CD14-positive monocyte (primary cell): Measurements from ENCODE around the gene ACTL6B. TPM values are rescaled to one million over a fixed set of nuclear protein-coding genes. Genes with fewer than 3 reads are reported as not detected.

Experiments used
- DNase-seq, 3 donors: peaks; one replicate each; pipeline ENCODE4 v3.0.0-alpha.2; 2011 to 2022
- H2AFZ ChIP-seq: 2 replicates; pipeline ENCODE4 v1.6.0; 2012; ENCODE audit warnings: mild to moderate bottlenecking, low read depth, low read length, inconsistent platforms; ENCODE audit not compliant: insufficient read depth, poor library complexity, severe bottlenecking
- H3K27ac ChIP-seq, 2 donors: 1 replicate in 1 of 2; 2 replicates in 1 of 2; pipeline ENCODE4 v1.5.1; 2012 to 2013; ENCODE audit warnings: low read length in 2 of 2, control low read depth in 1 of 2, inconsistent platforms in 1 of 2, low read depth in 1 of 2, mild to moderate bottlenecking in 1 of 2
- H3K27me3 ChIP-seq, 2 donors: one replicate each; pipeline versions ENCODE4 v1.6.0 to v1.6.1; 2011 to 2013; ENCODE audit warnings: low read length in 2 of 2; ENCODE audit not compliant: control insufficient read depth in 2 of 2, insufficient read depth in 2 of 2
- H3K36me3 ChIP-seq, 2 donors: replicated peaks in 1 of 2; 1 replicate in 1 of 2; 2 replicates in 1 of 2; pipeline versions ENCODE4 v1.5.1 to v1.6.1; 2012 to 2013; ENCODE audit warnings: low read length in 2 of 2, control low read depth in 1 of 2, inconsistent platforms in 1 of 2, mild to moderate bottlenecking in 1 of 2; ENCODE audit not compliant: insufficient read depth in 2 of 2, control insufficient read depth in 1 of 2
- H3K4me1 ChIP-seq, 2 donors: 1 replicate in 1 of 2; 2 replicates in 1 of 2; pipeline versions ENCODE4 v1.5.1 to v1.6.1; 2012 to 2013; ENCODE audit warnings: low read length in 2 of 2, control low read depth in 1 of 2, inconsistent platforms in 1 of 2, mild to moderate bottlenecking in 1 of 2, moderate library complexity in 1 of 2; ENCODE audit not compliant: insufficient read depth in 2 of 2, control insufficient read depth in 1 of 2
- H3K4me2 ChIP-seq: replicated peaks from 2 replicates; pipeline ENCODE3; 2012; ENCODE audit warnings: low read length, moderate library complexity, mild to moderate bottlenecking; ENCODE audit not compliant: poor library complexity, severe bottlenecking; ENCODE audit errors: extremely low read depth
- H3K4me3 ChIP-seq, 3 experiments: fragments of 200-600 bp in 1 of 3; sonication (generic) in 1 of 3; replicated peaks in 1 of 3; 1 replicate in 2 of 3; 2 replicates in 1 of 3; pipeline ENCODE4 v1.5.1; 2011 to 2013; ENCODE audit warnings: low read length in 3 of 3, mild to moderate bottlenecking in 3 of 3, control low read depth in 2 of 3, low read depth in 2 of 3, inconsistent platforms in 1 of 3, moderate library complexity in 1 of 3
- H3K79me2 ChIP-seq: 2 replicates; pipeline ENCODE4 v1.6.0; 2012; ENCODE audit warnings: mild to moderate bottlenecking, control low read depth, inconsistent platforms, low read length, moderate library complexity; ENCODE audit not compliant: insufficient read depth
- H3K9ac ChIP-seq: 2 replicates; pipeline ENCODE4 v1.6.0; 2017; ENCODE audit warnings: low read length, mild to moderate bottlenecking; ENCODE audit not compliant: insufficient read depth, poor library complexity, severe bottlenecking
- H3K9me3 ChIP-seq, 2 donors: replicated peaks in 1 of 2; 1 replicate in 1 of 2; 2 replicates in 1 of 2; pipeline versions ENCODE4 v1.5.1 to v1.6.1; 2012 to 2013; ENCODE audit warnings: low read length in 2 of 2, control low read depth in 1 of 2; ENCODE audit not compliant: control insufficient read depth in 1 of 2, insufficient read depth in 1 of 2
- H4K20me1 ChIP-seq: 2 replicates; pipeline ENCODE4 v1.6.0; 2012; ENCODE audit warnings: mild to moderate bottlenecking, low read length, control low read depth, moderate library complexity; ENCODE audit not compliant: insufficient read depth
- H3K27ac Mint-ChIP-seq, 7 donors: one replicate each; pipeline ENCODE4 v1.8.0; 2020; ENCODE audit warnings: mild to moderate bottlenecking in 7 of 7, mixed read lengths in 7 of 7, moderate library complexity in 6 of 7, inconsistent platforms in 2 of 7
- H3K27me3 Mint-ChIP-seq, 3 donors: one replicate each; pipeline ENCODE4 v1.8.0; 2021 to 2022; ENCODE audit warnings: low read depth in 3 of 3, mild to moderate bottlenecking in 3 of 3, mixed read lengths in 3 of 3, moderate library complexity in 3 of 3, inconsistent platforms in 1 of 3
- H3K36me3 Mint-ChIP-seq, 2 donors: one replicate each; pipeline ENCODE4 v1.8.0; 2020; ENCODE audit warnings: mixed read lengths in 2 of 2, inconsistent platforms in 1 of 2, mild to moderate bottlenecking in 1 of 2
- H3K4me1 Mint-ChIP-seq: one replicate; pipeline ENCODE4 v1.8.0; 2020; ENCODE audit warnings: mild to moderate bottlenecking, mixed read lengths
- H3K4me3 Mint-ChIP-seq, 2 donors: one replicate each; pipeline ENCODE4 v1.8.0; 2020; ENCODE audit warnings: mild to moderate bottlenecking in 2 of 2, mixed read lengths in 2 of 2, moderate library complexity in 1 of 2
- H3K9me3 Mint-ChIP-seq, 7 donors: one replicate each; pipeline ENCODE4 v1.8.0; 2020 to 2022; ENCODE audit warnings: mixed read lengths in 7 of 7, mild to moderate bottlenecking in 6 of 7, moderate library complexity in 6 of 7, inconsistent platforms in 2 of 7
- CTCF ChIP-seq: fragments of 200-600 bp; IDR thresholded peaks from one replicate; pipeline ENCODE4 v1.8.0; 2022; ENCODE audit warnings: antibody characterized with exemption, mild to moderate bottlenecking
- WGBS: methylation state at CpG from one replicate; pipeline ENCODE4 v1.1.5; 2013; ENCODE audit warnings: missing lambda C conversion rate; ENCODE audit not compliant: insufficient coverage; 5-methylcytosine and 5-hydroxymethylcytosine counted together
- intact Hi-C, 2 donors: fragments of 100-400 bp; cut with micrococcal nuclease; formaldehyde crosslinking; loops; one replicate each; pipeline versions ENCODE4 v1.15.0 to v1.15.1; 2023
- polyA plus RNA-seq, 3 donors: library from polyadenylated mRNA; depleted of rRNA in 1 of 3; unstranded in 2 of 3; stranded (reverse) in 1 of 3; fragments of 300-500 nt in 2 of 3; fragments of >200 nt in 1 of 3; fragmentation: Illumina TruSeq in 2 of 3; gene quantifications; 1 replicate in 2 of 3; 2 replicates in 1 of 3; pipeline ENCODE4 v1.2.3, GENCODE V29; 2012 to 2021

The ACTL6B gene
- polyA plus RNA-seq, 3 donors: not detected

DNA sequence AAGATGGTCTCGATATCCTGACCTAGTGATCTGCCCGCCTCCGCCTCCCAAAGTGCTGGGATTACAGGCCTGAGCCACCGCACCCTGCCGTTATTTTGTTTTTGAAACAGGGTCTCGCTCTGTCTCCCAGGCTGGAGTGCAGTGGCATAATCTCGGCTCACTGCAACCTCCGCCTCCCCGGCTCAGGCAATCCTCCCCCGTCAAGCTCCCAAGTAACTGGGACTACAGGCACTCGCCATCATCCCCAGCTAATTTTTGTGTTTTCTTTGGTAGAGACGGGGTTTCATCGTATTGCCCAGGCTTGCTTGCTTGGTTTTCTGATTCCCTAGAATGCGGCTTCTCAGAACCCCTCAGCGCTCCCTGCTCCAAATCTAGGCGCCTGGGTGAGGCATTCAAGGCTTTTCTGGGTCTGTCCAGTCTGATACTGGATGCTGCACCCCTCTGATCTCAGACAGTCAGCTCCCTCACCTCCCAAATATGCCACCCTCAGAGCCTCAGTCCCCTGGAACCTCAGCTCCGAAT lies 16.2 kb downstream of the ACTL6B start:
- H3K27me3 ChIP-seq: no peaks in the 10 kb centered on the region
- no peaks in the 10 kb centered on the region for H3K9me3 ChIP-seq
- no peak for TF ChIP-seq CTCF
- H3K4me2 ChIP-seq: no peak overlapping the region
- Mint-ChIP-seq H3K27ac (no peak overlapping the region), H3K9me3 (no peaks in the 10 kb centered on the region), H3K4me3 (no peak overlapping the region), H3K27me3 (peaks cover 9 to 22% (median 11%) of the 10 kb centered on the region in 3 donors), H3K4me1 (no peaks in the 10 kb centered on the region), H3K36me3 (no peaks in the 10 kb centered on the region)
- DNase-seq: no peak
- H3K9ac ChIP-seq: no peak overlapping the region
- H3K36me3 ChIP-seq: no peaks in the 10 kb centered on the region
- H3K4me3 ChIP-seq: no peak overlapping the region
- no peaks in the 10 kb centered on the region for H4K20me1 ChIP-seq
- no peaks in the 10 kb centered on the region for H3K4me1 ChIP-seq
- H3K79me2 ChIP-seq: no peaks in the 10 kb centered on the region
- intact Hi-C loops: no loop called here
- H3K27ac ChIP-seq: no peak overlapping the region
- no peak overlapping the region for H2AFZ ChIP-seq
- 98% methylated on average over 13 of the region's 17 CpGs for WGBS

- TF ChIP-seq CTCF: peak; percentile 63
- no peaks in the 10 kb centered on the region for H4K20me1 ChIP-seq
- intact Hi-C loops: no loop called here
- H3K9me3 ChIP-seq: no peaks in the 10 kb centered on the region
- H3K9me3 Mint-ChIP-seq: peaks cover 0 to 4% (median 0%) of the 10 kb centered on the region in 7 donors
- peak overlapping the region in 5 of 7 donors; percentile 20 to 79 (median 72) for H3K27ac Mint-ChIP-seq
- no peaks in the 10 kb centered on the region for H3K36me3 Mint-ChIP-seq
- under 1% methylated on average over 68 of the region's 72 CpGs for WGBS
- H3K4me1 ChIP-seq: peaks cover 6 to 14% of the 10 kb centered on the region in 2 donors
- peak overlapping the region; percentile 28 to 79 (median 50) for H3K4me3 ChIP-seq
- H3K79me2 ChIP-seq: no peaks in the 10 kb centered on the region
- H2AFZ ChIP-seq: peak overlapping the region; percentile 99
- peak; percentile 40 to 55 (median 49) for DNase-seq
- no peak overlapping the region for H3K27ac ChIP-seq
- H3K4me1 Mint-ChIP-seq: peaks cover 14% of the 10 kb centered on the region
- H3K27me3 Mint-ChIP-seq: peaks cover 15 to 34% (median 30%) of the 10 kb centered on the region in 3 donors
- H3K27me3 ChIP-seq: peaks cover 0 to 7% of the 10 kb centered on the region in 2 donors
- H3K4me2 ChIP-seq: peak overlapping the region; percentile 95
- H3K36me3 ChIP-seq: no peaks in the 10 kb centered on the region
- peak overlapping the region; percentile 86 to 95 for H3K4me3 Mint-ChIP-seq
- peak overlapping the region; percentile 59 for H3K9ac ChIP-seq
Measured at GRCh38 chr7:100632951-100633717, 23.1 kb downstream of the ACTL6B start.
